Measurements from ENCODE around the gene MAD2L1BP. TPM values are rescaled to one million over a fixed set of nuclear protein-coding genes. Genes with fewer than 3 reads are reported as not detected.
"Not testable (repeated sequence)": the region's sequence is repeated elsewhere in the genome, so short reads cannot be mapped to it uniquely, and the experiment has no call there.

Gene MAD2L1BP, protein sequence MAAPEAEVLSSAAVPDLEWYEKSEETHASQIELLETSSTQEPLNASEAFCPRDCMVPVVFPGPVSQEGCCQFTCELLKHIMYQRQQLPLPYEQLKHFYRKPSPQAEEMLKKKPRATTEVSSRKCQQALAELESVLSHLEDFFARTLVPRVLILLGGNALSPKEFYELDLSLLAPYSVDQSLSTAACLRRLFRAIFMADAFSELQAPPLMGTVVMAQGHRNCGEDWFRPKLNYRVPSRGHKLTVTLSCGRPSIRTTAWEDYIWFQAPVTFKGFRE
- total RNA-seq (2021), result 23.6 and 25.7 TPM in 2 replicates
- percentile 70 among the genes with signal in this experiment for Bru-seq, nascent RNA
- BruChase-seq, experiment 1, labeled RNA remaining after a 2-hour chase, result percentile 77 among the genes with signal in this experiment
- BruChase-seq, experiment 2, labeled RNA remaining after a 6-hour chase, result percentile 69 among the genes with signal in this experiment
- long read RNA-seq, transcript MAD2L1BP-201 (3 exons, 1,301 nt), result major isoform, 38 of 49 reads
- long read RNA-seq, partial matches to known transcripts, result 2 of 49 reads
- long read RNA-seq, other reads (novel, unspliced or antisense), result 7 of 49 reads

GRCh38 chr6:43635387-43636307 lies at the start of gene MAD2L1BP:
Gene MAD2L1BP (plus strand): TSS chr6:43635840. CDS start chr6:43635876, 36 bp downstream.
- Histone ChIP-seq H3K27me3 (ENCODE audit: insufficient read depth, low read depth) (no peaks in the 10 kb centered on the region), H3K4me2 (peak within 1 kb of the TSS; percentile 86), H4K20me1 (ENCODE audit: insufficient read depth) (0 out of 2 replicates have a peak, but pooled peaks cover 10% of the 10 kb centered on the region), H3K27ac (0 out of 2 replicates have a peak within 1 kb of the TSS, but pooled peaks have one; percentile 6), H3K4me3 (peak within 1 kb of the TSS; percentile 73), H3K9me2 (ENCODE audit: insufficient read depth) (no peaks in the 10 kb centered on the region), H3K4me1 (replicated peaks; ENCODE audit: insufficient read depth) (peaks cover 24% of the 10 kb centered on the region), H3K36me3 (ENCODE audit: low read depth) (peaks cover 15% of the 10 kb centered on the region; the same call in 1 of the 2 replicates), H3K79me2 (ENCODE audit: low read depth) (peaks cover 42% of the 10 kb centered on the region), H2AFZ (peak within 1 kb of the TSS; percentile 87), H3K9me3 (ENCODE audit: insufficient read depth, low read depth) (no peaks in the 10 kb centered on the region), H3F3A (ENCODE audit: insufficient read depth, low read depth) (peaks cover 13% of the 10 kb centered on the region)
- TF ChIP-seq, protein P1, sequence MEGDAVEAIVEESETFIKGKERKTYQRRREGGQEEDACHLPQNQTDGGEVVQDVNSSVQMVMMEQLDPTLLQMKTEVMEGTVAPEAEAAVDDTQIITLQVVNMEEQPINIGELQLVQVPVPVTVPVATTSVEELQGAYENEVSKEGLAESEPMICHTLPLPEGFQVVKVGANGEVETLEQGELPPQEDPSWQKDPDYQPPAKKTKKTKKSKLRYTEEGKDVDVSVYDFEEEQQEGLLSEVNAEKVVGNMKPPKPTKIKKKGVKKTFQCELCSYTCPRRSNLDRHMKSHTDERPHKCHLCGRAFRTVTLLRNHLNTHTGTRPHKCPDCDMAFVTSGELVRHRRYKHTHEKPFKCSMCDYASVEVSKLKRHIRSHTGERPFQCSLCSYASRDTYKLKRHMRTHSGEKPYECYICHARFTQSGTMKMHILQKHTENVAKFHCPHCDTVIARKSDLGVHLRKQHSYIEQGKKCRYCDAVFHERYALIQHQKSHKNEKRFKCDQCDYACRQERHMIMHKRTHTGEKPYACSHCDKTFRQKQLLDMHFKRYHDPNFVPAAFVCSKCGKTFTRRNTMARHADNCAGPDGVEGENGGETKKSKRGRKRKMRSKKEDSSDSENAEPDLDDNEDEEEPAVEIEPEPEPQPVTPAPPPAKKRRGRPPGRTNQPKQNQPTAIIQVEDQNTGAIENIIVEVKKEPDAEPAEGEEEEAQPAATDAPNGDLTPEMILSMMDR (conservative IDR thresholded peaks at IDR 0.05), result no peak
- no peak for TF ChIP-seq EZH2 (IDR thresholded peaks at IDR 0.05; ENCODE audit: low read depth)
- ChIA-PET POLR2A (ENCODE audit: unreplicated experiment) (interaction anchor here (0.6 to 0.7 kb wide), 2 partner anchors 19 to 29 kb away, joined by 3 to 4 read pairs; no protein-coding TSS in a partner anchor), CTCF (no interaction called here)
- BruUV-seq (replicated peaks), result no TSS peak
- intact Hi-C loops (cut with micrococcal nuclease; ENCODE audit: unreplicated experiment), result no loop called here
- peak; percentile 51 to 58 for DNase-seq

- no peaks in the 10 kb centered on the region for H3K79me2 ChIP-seq (ENCODE audit: low read depth)
- H3K27me3 ChIP-seq (ENCODE audit: insufficient read depth, low read depth), result no peaks in the 10 kb centered on the region
- intact Hi-C loops (cut with micrococcal nuclease; ENCODE audit: unreplicated experiment), result no loop called here
- no TSS peak for BruUV-seq (replicated peaks)
- H3F3A ChIP-seq (ENCODE audit: insufficient read depth, low read depth), result no peaks in the 10 kb centered on the region
- no peak for DNase-seq
- no peaks in the 10 kb centered on the region for H4K20me1 ChIP-seq (ENCODE audit: insufficient read depth)
- TF ChIP-seq, protein P1 (conservative IDR thresholded peaks at IDR 0.05), result no peak
- no peak for TF ChIP-seq EZH2 (IDR thresholded peaks at IDR 0.05; ENCODE audit: low read depth)
- H3K9me2 ChIP-seq (ENCODE audit: insufficient read depth), result no peaks in the 10 kb centered on the region
- H3K36me3 ChIP-seq (ENCODE audit: low read depth), result peaks cover 3% of the 10 kb centered on the region
- no peak overlapping the region for H3K4me3 ChIP-seq
- no peaks in the 10 kb centered on the region for H3K9me3 ChIP-seq (ENCODE audit: insufficient read depth, low read depth)
- H3K4me1 ChIP-seq (replicated peaks; ENCODE audit: insufficient read depth), result no peaks in the 10 kb centered on the region
- no peak overlapping the region for H3K27ac ChIP-seq
- no peak overlapping the region for H3K4me2 ChIP-seq
- H2AFZ ChIP-seq, result no peak overlapping the region
- POLR2A ChIA-PET (ENCODE audit: unreplicated experiment), result interaction anchor here (0.6 kb wide), 2 partner anchors 39 to 182 kb away, joined by 4 to 6 read pairs; partner anchors contain the start of gene VEGFA
- CTCF ChIA-PET, result no interaction called here
These were observed 47.4 kb upstream of the MAD2L1BP start for GRCh38 chr6:43588194-43588593.

- H3K9me2 ChIP-seq (ENCODE audit: insufficient read depth); H3K4me1 ChIP-seq (replicated peaks; ENCODE audit: insufficient read depth); H3K9me3 ChIP-seq (ENCODE audit: insufficient read depth, low read depth); H3K4me3 ChIP-seq; CTCF ChIA-PET; intact Hi-C loops (cut with micrococcal nuclease; ENCODE audit: unreplicated experiment); H3K36me3 ChIP-seq (ENCODE audit: low read depth); H3K27me3 ChIP-seq (ENCODE audit: insufficient read depth, low read depth); BruUV-seq (replicated peaks); H2AFZ ChIP-seq; H4K20me1 ChIP-seq (ENCODE audit: insufficient read depth); H3K4me2 ChIP-seq; H3K79me2 ChIP-seq (ENCODE audit: low read depth); POLR2A ChIA-PET (ENCODE audit: unreplicated experiment); H3K27ac ChIP-seq; H3F3A ChIP-seq (ENCODE audit: insufficient read depth, low read depth); DNase-seq: not testable (repeated sequence)
These were observed 46.1 kb upstream of the MAD2L1BP start for GRCh38 chr6:43589564-43589963.

Measured in PC-9 (cell line).